ENCODE data around the gene ADGRF5.
"Not testable (repeated sequence)": the region's sequence is repeated elsewhere in the genome, so short reads cannot be mapped to it uniquely, and the experiment has no call there.

ADGRF5 gene

GRCh38 chr6:46893648-46894047 lies 28.1 kb downstream of the ADGRF5 start:
- DNase-seq = no peak

- DNase-seq = no peak
Observed at GRCh38 chr6:46891252-46891795, 30.4 kb downstream of the ADGRF5 start.

GRCh38 chr6:46888578-46888977 lies 33.2 kb downstream of the ADGRF5 start:
- DNase-seq = no peak

- no peak for DNase-seq
Observed at GRCh38 chr6:46888031-46888430, 33.7 kb downstream of the ADGRF5 start.

GRCh38 chr6:46882645-46883044 lies 39.1 kb downstream of the ADGRF5 start:
- no peak for DNase-seq

GRCh38 chr6:46879003-46879402 lies 42.7 kb downstream of the ADGRF5 start:
- DNase-seq = no peak

- DNase-seq = no peak
Observed at GRCh38 chr6:46876126-46876525, 45.6 kb downstream of the ADGRF5 start.

GRCh38 chr6:46867411-46867810 lies 54.3 kb downstream of the ADGRF5 start:
- no peak for DNase-seq

GRCh38 chr6:46865221-46865620 lies 56.5 kb downstream of the ADGRF5 start:
- DNase-seq = no peak

GRCh38 chr6:46863791-46864190 lies 57.9 kb downstream of the ADGRF5 start:
- DNase-seq = no peak

- no peak for DNase-seq
Observed at GRCh38 chr6:46862381-46862780, 59.4 kb downstream of the ADGRF5 start.

GRCh38 chr6:46855966-46856365 lies 65.8 kb downstream of the ADGRF5 start:
- DNase-seq = peak; percentile 35

GRCh38 chr6:46851576-46851975 lies 70.2 kb downstream of the ADGRF5 start:
- not testable (repeated sequence) for DNase-seq

- DNase-seq = peak; percentile 7
Observed at GRCh38 chr6:46850792-46851191, 70.9 kb downstream of the ADGRF5 start.

- DNase-seq = no peak
Observed at GRCh38 chr6:46849361-46849690, 72.4 kb downstream of the ADGRF5 start.

GRCh38 chr6:46848684-46849360 lies 72.9 kb downstream of the ADGRF5 start:
- DNase-seq = peak; percentile 83

- DNase-seq = no peak
Observed at GRCh38 chr6:46845126-46845525, 76.6 kb downstream of the ADGRF5 start.

- DNase-seq = not testable (repeated sequence)
Observed at GRCh38 chr6:46842252-46842846, 79.4 kb downstream of the ADGRF5 start.

GRCh38 chr6:46838033-46838432 lies 83.7 kb downstream of the ADGRF5 start:
- no peak for DNase-seq

GRCh38 chr6:46834991-46835390 lies 86.7 kb downstream of the ADGRF5 start:
- not testable (repeated sequence) for DNase-seq

- DNase-seq = peak; percentile 33
Observed at GRCh38 chr6:46834257-46834916, 87.4 kb downstream of the ADGRF5 start.

- DNase-seq = no peak
Observed at GRCh38 chr6:46832816-46833215, 88.9 kb downstream of the ADGRF5 start.

- no peak for DNase-seq
Observed at GRCh38 chr6:46828939-46829338, 92.8 kb downstream of the ADGRF5 start.

GRCh38 chr6:46821458-46821881 lies 100.3 kb downstream of the ADGRF5 start:
- no peak for DNase-seq

All from inflammatory macrophage treated with lipopolysaccharide for 4 hours (primary cell).